Measurements from ENCODE around the gene RUFY2. TPM values are rescaled to one million over a fixed set of nuclear protein-coding genes. Genes with fewer than 3 reads are reported as not detected.
A peak's percentile ranks its signal among the peaks of the same experiment; 100 is the strongest.

RUFY2 gene
- total RNA-seq, 1 donor from 2014 or later, result 27.6 TPM

DNA sequence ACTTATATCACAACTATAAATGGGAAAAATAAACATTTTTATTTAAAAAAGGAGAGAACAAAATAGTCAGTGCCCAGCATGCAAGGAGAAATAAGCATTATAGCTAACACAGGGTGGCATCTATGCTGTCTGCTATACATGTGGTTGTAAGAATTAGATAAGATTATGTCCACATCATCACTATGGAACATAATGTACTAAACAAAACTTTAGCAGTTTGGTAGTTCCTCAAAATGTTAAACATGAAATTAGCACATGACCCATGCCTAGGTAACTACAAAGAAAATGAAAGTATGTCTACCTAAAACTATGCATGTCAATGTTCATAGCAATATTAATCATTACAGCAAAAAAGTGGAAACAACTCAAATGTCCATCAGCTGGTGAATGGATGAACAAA is 28.7 kb upstream of the RUFY2 start:
- no peak overlapping the region for H3K27ac Mint-ChIP-seq (ENCODE audit: unreplicated experiment)
- peaks cover 2% of the 10 kb centered on the region for H3K36me3 Mint-ChIP-seq (ENCODE audit: unreplicated experiment)
- TF ChIP-seq CTCF (IDR thresholded peaks at IDR 0.05), result no peak
- no peak for DNase-seq (ENCODE audit: extremely low spot score, unreplicated experiment)
- no peaks in the 10 kb centered on the region for H3K27me3 Mint-ChIP-seq (ENCODE audit: unreplicated experiment)
- no peak overlapping the region for H3K4me3 Mint-ChIP-seq (ENCODE audit: unreplicated experiment)
- no peaks in the 10 kb centered on the region for H3K4me1 Mint-ChIP-seq (ENCODE audit: unreplicated experiment)
- no peaks in the 10 kb centered on the region for H3K9me3 Mint-ChIP-seq (ENCODE audit: unreplicated experiment)

DNA sequence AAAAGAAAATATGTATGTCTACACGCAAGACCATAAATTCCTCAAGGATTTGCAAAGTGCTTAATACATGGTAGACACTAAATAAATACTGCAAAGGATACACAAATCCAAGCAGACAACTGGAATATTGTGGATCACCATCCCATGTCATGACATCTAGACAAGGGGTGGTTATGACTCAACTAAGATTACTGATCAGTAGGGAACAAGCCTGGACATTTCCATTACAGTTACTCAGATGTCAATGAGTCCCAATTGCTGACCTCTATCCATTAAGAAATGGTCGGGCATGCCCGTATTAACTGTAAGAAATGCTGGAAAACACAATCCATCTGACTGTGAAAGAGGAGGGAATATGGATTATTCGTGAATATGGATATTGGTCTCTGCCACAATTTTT is 27.6 kb upstream of the RUFY2 start:
- no peak overlapping the region for H3K4me3 Mint-ChIP-seq (ENCODE audit: unreplicated experiment)
- H3K9me3 Mint-ChIP-seq (ENCODE audit: unreplicated experiment), result no peaks in the 10 kb centered on the region
- H3K36me3 Mint-ChIP-seq (ENCODE audit: unreplicated experiment), result no peaks in the 10 kb centered on the region
- H3K27ac Mint-ChIP-seq (ENCODE audit: unreplicated experiment), result no peak overlapping the region
- no peak for DNase-seq (ENCODE audit: extremely low spot score, unreplicated experiment)
- TF ChIP-seq CTCF (IDR thresholded peaks at IDR 0.05), result no peak
- no peaks in the 10 kb centered on the region for H3K27me3 Mint-ChIP-seq (ENCODE audit: unreplicated experiment)
- H3K4me1 Mint-ChIP-seq (ENCODE audit: unreplicated experiment), result no peaks in the 10 kb centered on the region

DNA sequence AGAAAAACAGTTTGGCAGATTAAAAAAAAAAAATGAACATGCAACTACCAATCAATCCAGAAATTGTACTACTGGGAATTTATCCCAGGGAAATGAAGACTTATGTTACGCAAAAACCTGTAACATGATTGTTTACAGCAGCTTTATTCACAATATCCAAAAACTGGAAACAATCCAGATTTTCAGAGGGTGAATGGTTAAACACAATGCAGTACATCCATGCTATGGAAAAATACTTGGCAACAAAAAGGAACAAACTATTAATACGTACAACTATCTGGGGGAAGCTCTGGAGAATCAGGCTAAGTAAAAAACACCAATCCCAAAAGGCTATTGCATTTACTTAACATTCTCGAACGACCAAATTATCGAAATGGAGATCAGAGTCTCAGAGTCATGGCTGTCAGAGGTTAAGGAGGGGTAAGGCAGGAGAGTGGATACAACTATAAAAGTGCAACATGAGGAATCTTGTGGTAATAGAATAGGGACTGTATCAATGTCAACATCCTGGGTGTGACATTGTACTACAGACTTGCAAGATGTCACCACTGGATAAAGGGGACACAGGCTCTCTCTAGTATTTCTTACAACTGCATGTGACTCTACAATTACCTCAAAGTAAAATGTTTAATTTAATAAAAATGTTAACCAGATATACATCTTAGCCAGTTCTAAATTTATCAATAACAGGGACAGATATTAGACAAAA is 21.5 kb upstream of the RUFY2 start:
- Mint-ChIP-seq H3K9me3 (ENCODE audit: unreplicated experiment) (no peaks in the 10 kb centered on the region), H3K36me3 (ENCODE audit: unreplicated experiment) (peaks cover 8% of the 10 kb centered on the region), H3K27me3 (ENCODE audit: unreplicated experiment) (no peaks in the 10 kb centered on the region), H3K4me1 (ENCODE audit: unreplicated experiment) (no peaks in the 10 kb centered on the region), H3K4me3 (ENCODE audit: unreplicated experiment) (no peak overlapping the region), H3K27ac (ENCODE audit: unreplicated experiment) (no peak overlapping the region)
- DNase-seq (ENCODE audit: extremely low spot score, unreplicated experiment), result no peak
- no peak for TF ChIP-seq CTCF (IDR thresholded peaks at IDR 0.05)

DNA sequence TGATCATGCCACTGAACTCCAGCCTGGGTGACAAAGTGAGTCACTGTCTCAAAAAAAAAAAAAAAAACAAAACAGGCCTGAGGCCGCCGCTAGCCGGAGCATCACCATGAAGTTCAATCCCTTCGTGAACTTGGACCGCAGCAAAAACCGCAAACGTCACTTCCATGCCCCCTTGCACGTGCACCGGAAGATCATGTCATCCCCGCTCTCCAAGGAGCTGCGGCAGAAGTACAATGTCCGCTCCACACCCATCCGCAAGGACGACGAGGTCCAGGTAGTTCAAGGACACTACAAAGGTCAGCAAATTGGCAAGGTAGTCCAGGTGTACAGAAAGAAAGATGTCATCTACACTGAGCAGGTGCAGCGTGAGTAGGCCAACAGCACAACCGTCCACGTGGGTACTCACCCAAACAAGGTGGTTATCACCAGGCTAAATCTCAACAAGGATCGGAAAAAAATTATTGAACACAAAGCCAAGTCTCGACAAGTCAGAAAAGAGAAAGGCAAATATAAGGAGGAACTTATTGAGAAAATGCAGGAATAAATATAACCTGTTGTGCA is 17.5 kb upstream of the RUFY2 start:
- peaks cover 10% of the 10 kb centered on the region for H3K36me3 Mint-ChIP-seq (ENCODE audit: unreplicated experiment)
- no peaks in the 10 kb centered on the region for H3K27me3 Mint-ChIP-seq (ENCODE audit: unreplicated experiment)
- H3K27ac Mint-ChIP-seq (ENCODE audit: unreplicated experiment), result no peak overlapping the region
- H3K4me1 Mint-ChIP-seq (ENCODE audit: unreplicated experiment), result no peaks in the 10 kb centered on the region
- TF ChIP-seq CTCF (IDR thresholded peaks at IDR 0.05), result no peak
- DNase-seq (ENCODE audit: extremely low spot score, unreplicated experiment), result peak; percentile 62
- H3K4me3 Mint-ChIP-seq (ENCODE audit: unreplicated experiment), result no peak overlapping the region
- H3K9me3 Mint-ChIP-seq (ENCODE audit: unreplicated experiment), result no peaks in the 10 kb centered on the region

DNA sequence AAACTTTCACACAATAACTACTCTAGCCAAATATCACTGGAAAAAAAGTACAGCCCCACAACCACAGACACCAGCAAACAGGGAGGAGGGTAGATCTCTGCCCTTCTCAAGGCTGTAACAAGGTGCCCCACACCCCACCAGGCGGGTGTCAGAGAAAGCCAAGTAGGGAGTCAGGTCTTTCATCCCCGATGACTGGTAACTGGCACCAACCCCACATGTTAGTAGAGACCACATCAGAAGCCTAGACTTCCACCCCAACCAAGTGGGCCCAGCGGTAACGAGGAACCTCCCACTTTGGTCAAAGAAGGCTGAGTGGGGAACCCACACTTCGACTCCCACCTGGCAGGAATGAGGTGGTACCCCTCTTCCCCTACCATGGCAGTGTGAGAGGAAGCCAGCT is 16.4 kb upstream of the RUFY2 start:
- H3K9me3 Mint-ChIP-seq (ENCODE audit: unreplicated experiment), result no peaks in the 10 kb centered on the region
- DNase-seq (ENCODE audit: extremely low spot score, unreplicated experiment), result peak; percentile 49
- no peaks in the 10 kb centered on the region for H3K27me3 Mint-ChIP-seq (ENCODE audit: unreplicated experiment)
- H3K4me1 Mint-ChIP-seq (ENCODE audit: unreplicated experiment), result no peaks in the 10 kb centered on the region
- no peak overlapping the region for H3K4me3 Mint-ChIP-seq (ENCODE audit: unreplicated experiment)
- H3K36me3 Mint-ChIP-seq (ENCODE audit: unreplicated experiment), result peaks cover 13% of the 10 kb centered on the region
- TF ChIP-seq CTCF (IDR thresholded peaks at IDR 0.05), result no peak
- no peak overlapping the region for H3K27ac Mint-ChIP-seq (ENCODE audit: unreplicated experiment)
